HL-60 (cell line): Measurements from ENCODE around the gene WDR7.
A peak's percentile ranks its signal among the peaks of the same experiment; 100 is the strongest.

Source experiments
- DNase-seq, 2 experiments: peaks; one replicate each; pipeline ENCODE4 v3.0.0-alpha.2; 2010 to 2020; ENCODE audit warnings: low read depth in 1 of 2, low spot score in 1 of 2
- H3K27ac ChIP-seq: fragments of 250-450 bp; sonication (Bioruptor Pico); replicated peaks from 2 replicates; pipeline ENCODE4 v1.5.1; 2020; ENCODE audit warnings: mild to moderate bottlenecking, moderate library complexity
- H3K27me3 ChIP-seq: fragments of 250-450 bp; sonication (Bioruptor Pico); 2 replicates; pipeline ENCODE4 v1.5.1; 2021; ENCODE audit warnings: mild to moderate bottlenecking, moderate library complexity; ENCODE audit not compliant: insufficient read depth, poor library complexity, severe bottlenecking
- H3K4me3 ChIP-seq: replicated peaks from 2 replicates; pipeline ENCODE4 v1.5.1; 2011; ENCODE audit warnings: mild to moderate bottlenecking, control low read depth, low read length; ENCODE audit not compliant: insufficient read depth
- GABPA ChIP-seq: IDR thresholded peaks from 2 replicates; pipeline ENCODE4 v1.6.1; 2012; ENCODE audit warnings: low read depth
- POLR2AphosphoS5 ChIP-seq: IDR thresholded peaks from 2 replicates; pipeline ENCODE4 v1.6.1; 2012; ENCODE audit warnings: low read depth
- REST ChIP-seq: IDR thresholded peaks from 2 replicates; pipeline ENCODE4 v1.6.1; 2012; ENCODE audit warnings: low read depth; ENCODE audit not compliant: insufficient replicate concordance
- SPI1 ChIP-seq: IDR thresholded peaks from 2 replicates; pipeline ENCODE4 v1.6.1; 2012; ENCODE audit warnings: low read depth, mild to moderate bottlenecking, borderline replicate concordance
- TF ChIP-seq, protein P1 (sequence below): IDR thresholded peaks from one replicate; pipeline ENCODE4 v1.5.1; 2011; ENCODE audit warnings: low read length, control low read depth, inconsistent platforms; ENCODE audit not compliant: insufficient read depth

WDR7 gene

DNA sequence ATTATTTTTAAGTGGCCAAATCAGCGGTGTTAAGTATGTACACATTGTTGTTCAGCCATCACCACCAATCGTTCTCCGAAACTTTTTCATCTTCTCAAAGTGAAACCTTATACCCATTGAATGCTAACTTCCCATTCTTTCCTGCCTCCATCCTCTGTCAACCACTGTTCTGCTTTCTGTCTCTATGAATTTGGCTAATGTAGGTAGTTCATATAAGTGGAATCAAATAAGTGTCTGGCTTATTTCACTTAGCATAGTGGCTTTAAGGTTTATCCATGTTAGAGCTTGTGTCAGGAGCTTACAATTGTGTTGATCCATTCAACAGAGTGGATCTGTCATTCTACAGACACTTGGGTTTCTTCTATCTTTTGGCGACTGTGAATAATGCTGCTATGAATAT, 192.1 kb downstream of the WDR7 start:
- Histone ChIP-seq H3K27ac (no peak overlapping the region), H3K4me3 (no peak overlapping the region), H3K27me3 (no peaks in the 10 kb centered on the region)
- TF ChIP-seq REST (no peak), SPI1 (no peak), GABPA (no peak), POLR2AphosphoS5 (no peak)
- TF ChIP-seq, protein P1, sequence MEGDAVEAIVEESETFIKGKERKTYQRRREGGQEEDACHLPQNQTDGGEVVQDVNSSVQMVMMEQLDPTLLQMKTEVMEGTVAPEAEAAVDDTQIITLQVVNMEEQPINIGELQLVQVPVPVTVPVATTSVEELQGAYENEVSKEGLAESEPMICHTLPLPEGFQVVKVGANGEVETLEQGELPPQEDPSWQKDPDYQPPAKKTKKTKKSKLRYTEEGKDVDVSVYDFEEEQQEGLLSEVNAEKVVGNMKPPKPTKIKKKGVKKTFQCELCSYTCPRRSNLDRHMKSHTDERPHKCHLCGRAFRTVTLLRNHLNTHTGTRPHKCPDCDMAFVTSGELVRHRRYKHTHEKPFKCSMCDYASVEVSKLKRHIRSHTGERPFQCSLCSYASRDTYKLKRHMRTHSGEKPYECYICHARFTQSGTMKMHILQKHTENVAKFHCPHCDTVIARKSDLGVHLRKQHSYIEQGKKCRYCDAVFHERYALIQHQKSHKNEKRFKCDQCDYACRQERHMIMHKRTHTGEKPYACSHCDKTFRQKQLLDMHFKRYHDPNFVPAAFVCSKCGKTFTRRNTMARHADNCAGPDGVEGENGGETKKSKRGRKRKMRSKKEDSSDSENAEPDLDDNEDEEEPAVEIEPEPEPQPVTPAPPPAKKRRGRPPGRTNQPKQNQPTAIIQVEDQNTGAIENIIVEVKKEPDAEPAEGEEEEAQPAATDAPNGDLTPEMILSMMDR: no peak
- no peak for DNase-seq

GRCh38 chr18:56844556-56844955, 193.4 kb downstream of the WDR7 start:
- no peaks in the 10 kb centered on the region for H3K27me3 ChIP-seq
- TF ChIP-seq REST (no peak), SPI1 (no peak), GABPA (no peak)
- TF ChIP-seq, protein P1: no peak
- H3K4me3 ChIP-seq: no peak overlapping the region
- no peak overlapping the region for H3K27ac ChIP-seq
- DNase-seq: no peak

DNA sequence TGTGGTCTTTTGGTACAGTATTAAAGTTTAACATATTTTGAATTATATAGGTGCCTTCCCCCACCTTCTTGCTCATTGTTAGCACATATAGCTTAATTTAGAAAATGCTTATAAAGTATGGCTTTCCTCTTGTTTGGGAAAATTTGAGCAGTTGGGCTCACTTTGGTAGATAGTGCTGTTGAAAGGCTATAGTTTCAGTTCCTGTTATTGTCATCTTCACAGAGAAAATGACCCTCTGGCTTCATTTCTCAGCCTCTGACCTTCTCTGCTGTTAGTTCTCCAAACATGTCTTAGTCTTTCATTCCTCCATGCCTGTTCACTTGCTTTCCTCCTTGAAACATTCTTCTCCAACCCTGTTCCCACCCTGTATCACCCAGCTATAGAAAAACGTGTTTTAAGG, 200.6 kb downstream of the WDR7 start:
- Histone ChIP-seq H3K4me3 (no peak overlapping the region), H3K27ac (no peak overlapping the region), H3K27me3 (no peaks in the 10 kb centered on the region)
- DNase-seq: no peak
- no peak for TF ChIP-seq REST
- TF ChIP-seq GABPA: no peak
- TF ChIP-seq POLR2AphosphoS5: no peak
- TF ChIP-seq SPI1: peak; percentile 10; the same call in 1 of the 2 replicates
- TF ChIP-seq, protein P1: no peak
